ENCODE results near the gene IBTK. TPM values are rescaled to one million over a fixed set of nuclear protein-coding genes. Genes with fewer than 3 reads are reported as not detected.

IBTK gene
- total and polyA plus RNA-seq, 2 of the 4 experiments (the other 2 are of a cell fraction): 9.7 to 45.0 TPM

DNA sequence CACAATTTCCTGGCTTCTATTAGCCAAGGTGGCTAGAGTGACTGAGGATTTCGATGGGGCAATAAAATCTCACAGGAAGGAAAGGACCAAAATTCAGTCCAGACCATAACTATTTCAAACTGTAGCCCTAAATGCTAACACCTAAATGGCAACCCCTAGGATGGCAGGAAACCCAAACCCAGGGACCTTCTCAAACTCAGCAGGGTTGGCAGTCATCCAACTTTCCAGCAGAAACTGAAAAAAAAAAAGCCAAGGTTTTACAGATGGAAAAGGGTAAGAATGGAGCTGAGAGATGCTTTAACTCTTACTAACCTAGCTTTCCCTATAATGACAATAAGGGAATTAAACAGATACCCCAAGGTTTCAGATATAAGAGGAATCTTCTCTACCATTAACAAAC is 10.5 kb downstream of the IBTK start:
- dilution Hi-C loops (cut with HindIII; ENCODE audit: low sequenced_read_pairs, unreplicated experiment) (no loop called here), intact Hi-C loops (cut with micrococcal nuclease) (no loop called here), in situ Hi-C loops (cut with MboI; ENCODE audit: low sequenced_read_pairs) (no loop called here)
- Histone ChIP-seq H3K9me1 (ENCODE audit: insufficient read depth, low read length) (0 out of 2 replicates have a peak, but pooled peaks cover 7% of the 10 kb centered on the region), H4K5ac (ENCODE audit: low read depth, low read length) (no peak overlapping the region), H4K8ac (ENCODE audit: low read depth in 2 of 2, low read length in 2 of 2) (no peak overlapping the region), H3K27ac (ENCODE audit: insufficient read depth, low read length) (no peak overlapping the region), H3K23ac (ENCODE audit: low read depth, low read length) (no peak overlapping the region), H3K4ac (ENCODE audit: low read depth, low read length) (no peak overlapping the region), H4K20me1 (ENCODE audit: insufficient read depth, low read length) (peaks cover 15% of the 10 kb centered on the region), H3K36me3 (ENCODE audit: control insufficient read depth, insufficient read depth, low read length) (peaks cover 23% of the 10 kb centered on the region), H3K56ac (ENCODE audit: extremely low read depth, insufficient read depth, low read length) (no peak overlapping the region), H2BK5ac (ENCODE audit: low read depth, low read length, poor library complexity, severe bottlenecking) (no peak overlapping the region), H3K9me3 (ENCODE audit: control insufficient read depth, insufficient read depth, low read length) (no peaks in the 10 kb centered on the region), H2AFZ (replicated peaks; ENCODE audit: low read length, poor library complexity) (no peak overlapping the region), H3K4me3 (ENCODE audit: insufficient read depth, low read depth, low read length) (no peak overlapping the region), H3K14ac (replicated peaks; ENCODE audit: low read depth, low read length) (0 out of 2 replicates have a peak overlapping the region, but pooled peaks have one; percentile 15), H3K79me1 (ENCODE audit: low read depth in 1 of 2, low read length in 2 of 2) (peaks cover 18 to 43% of the 10 kb centered on the region in 2 experiments), H3K18ac (ENCODE audit: low read depth, low read length) (no peak overlapping the region), H3K9ac (ENCODE audit: low read depth, low read length) (no peak overlapping the region), H3K4me2 (ENCODE audit: low read depth, low read length) (no peak overlapping the region), H2BK120ac (ENCODE audit: low read depth, low read length) (no peak overlapping the region), H2BK15ac (ENCODE audit: low read depth, low read length) (no peak overlapping the region), H2AK9ac (replicated peaks; ENCODE audit: low read depth, low read length, poor library complexity) (no peak overlapping the region), H4K91ac (ENCODE audit: insufficient read depth, low read depth, low read length) (no peak overlapping the region), H2BK20ac (ENCODE audit: low read depth, low read length) (no peak overlapping the region), H3K27me3 (ENCODE audit: control insufficient read depth, insufficient read depth, low read length) (no peaks in the 10 kb centered on the region), H3K4me1 (ENCODE audit: control insufficient read depth, insufficient read depth, low read length) (peaks cover 4% of the 10 kb centered on the region), H2AK5ac (ENCODE audit: low read depth, low read length) (no peak overlapping the region)
- no peak for DNase-seq
- TF ChIP-seq BHLHE40 (IDR thresholded peaks at IDR 0.05; ENCODE audit: low read depth, low read length) (no peak), MXI1 (IDR thresholded peaks at IDR 0.05; ENCODE audit: borderline replicate concordance, low read depth, low read length) (no peak), RAD21 (IDR thresholded peaks at IDR 0.05; ENCODE audit: low read length) (no peak), RFX5 (IDR thresholded peaks at IDR 0.05; ENCODE audit: low read depth, low read length) (no peak), SMC3 (IDR thresholded peaks at IDR 0.05; ENCODE audit: low read depth, low read length) (no peak), CEBPB (IDR thresholded peaks at IDR 0.05; ENCODE audit: low read depth, low read length) (no peak), NFE2L2 (IDR thresholded peaks at IDR 0.05; ENCODE audit: low read depth, low read length) (no peak), CHD1 (IDR thresholded peaks at IDR 0.05; ENCODE audit: low read depth, low read length) (no peak), USF2 (IDR thresholded peaks at IDR 0.05; ENCODE audit: low read depth, low read length) (no peak), FOS (IDR thresholded peaks at IDR 0.05; ENCODE audit: low read depth, low read length) (no peak), RCOR1 (IDR thresholded peaks at IDR 0.05; ENCODE audit: insufficient replicate concordance, low read length) (no peak), MAFK (IDR thresholded peaks at IDR 0.05; ENCODE audit: low read depth, low read length) (no peak), CTCF (conservative IDR thresholded peaks at IDR 0.05; ENCODE audit: low read depth, low read length) (no peak), POLR2A (IDR thresholded peaks at IDR 0.05; ENCODE audit: low read depth, low read length) (no peak), MAZ (IDR thresholded peaks at IDR 0.05; ENCODE audit: borderline replicate concordance, low read depth, low read length) (no peak)
- TF ChIP-seq, protein P1, sequence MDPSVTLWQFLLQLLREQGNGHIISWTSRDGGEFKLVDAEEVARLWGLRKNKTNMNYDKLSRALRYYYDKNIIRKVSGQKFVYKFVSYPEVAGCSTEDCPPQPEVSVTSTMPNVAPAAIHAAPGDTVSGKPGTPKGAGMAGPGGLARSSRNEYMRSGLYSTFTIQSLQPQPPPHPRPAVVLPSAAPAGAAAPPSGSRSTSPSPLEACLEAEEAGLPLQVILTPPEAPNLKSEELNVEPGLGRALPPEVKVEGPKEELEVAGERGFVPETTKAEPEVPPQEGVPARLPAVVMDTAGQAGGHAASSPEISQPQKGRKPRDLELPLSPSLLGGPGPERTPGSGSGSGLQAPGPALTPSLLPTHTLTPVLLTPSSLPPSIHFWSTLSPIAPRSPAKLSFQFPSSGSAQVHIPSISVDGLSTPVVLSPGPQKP (IDR thresholded peaks at IDR 0.05; ENCODE audit: borderline replicate concordance, low read depth, low read length): no peak
- ChIA-PET POLR2A (ENCODE audit: unreplicated experiment) (no interaction called here), CTCF (interaction anchor here (0.7 kb wide), 1 partner anchor 493 kb away, joined by 4 read pairs; no protein-coding TSS in a partner anchor)
- ATAC-seq (ENCODE audit: low read depth): no peak
- WGBS, 2 experiments (ENCODE audit: extremely low coverage in 2 of 2, insufficient read length in 1 of 2): no CpG with 5 or more reads among the region's 1 CpG
- BruUV-seq (replicated peaks): no TSS peak

All from IMR-90 (cell line).